IMR-90 (cell line): Measurements from ENCODE around the gene DDOST.

Source experiments
- BHLHE40 ChIP-seq: fragments of 150-350 bp; IDR thresholded peaks from 2 replicates; pipeline ENCODE4 v1.6.1; 2016; ENCODE audit warnings: mild to moderate bottlenecking, low read depth, low read length
- CEBPB ChIP-seq: IDR thresholded peaks from 2 replicates; pipeline ENCODE4 v1.6.1; 2012; ENCODE audit warnings: low read depth, low read length, improper control_type of control experiment
- FOS ChIP-seq: fragments of 150-350 bp; IDR thresholded peaks from 2 replicates; pipeline ENCODE4 v1.6.1; 2016; ENCODE audit warnings: low read depth, low read length
- MXI1 ChIP-seq: IDR thresholded peaks from 2 replicates; pipeline ENCODE4 v1.6.1; 2012; ENCODE audit warnings: low read depth, mild to moderate bottlenecking, low read length, moderate library complexity, borderline replicate concordance
- POLR2A ChIP-seq: IDR thresholded peaks from 2 replicates; pipeline ENCODE4 v1.6.1; 2012; ENCODE audit warnings: mild to moderate bottlenecking, low read depth, low read length
- RAD21 ChIP-seq: IDR thresholded peaks from 2 replicates; pipeline ENCODE4 v1.6.1; 2012; ENCODE audit warnings: low read length, improper control_type of control experiment
- RCOR1 ChIP-seq: IDR thresholded peaks from 2 replicates; pipeline ENCODE4 v1.6.1; 2012; ENCODE audit warnings: mild to moderate bottlenecking, low read length, improper control_type of control experiment; ENCODE audit not compliant: insufficient replicate concordance
- RFX5 ChIP-seq: IDR thresholded peaks from 2 replicates; pipeline ENCODE4 v1.8.0; 2012; ENCODE audit warnings: low read depth, mild to moderate bottlenecking, low read length, moderate library complexity
- SMC3 ChIP-seq: fragments of 150-350 bp; IDR thresholded peaks from 2 replicates; pipeline ENCODE4 v1.6.1; 2016; ENCODE audit warnings: low read depth, mild to moderate bottlenecking, antibody characterized with exemption, low read length, moderate library complexity
- TF ChIP-seq, protein P1 (sequence below): conservative IDR thresholded peaks from 2 replicates; pipeline ENCODE4 v1.5.1; 2012; ENCODE audit warnings: mild to moderate bottlenecking, low read depth, low read length, improper control_type of control experiment
- TF ChIP-seq, protein P2 (sequence below): fragments of 150-350 bp; IDR thresholded peaks from 2 replicates; pipeline ENCODE4 v1.6.1; 2016; ENCODE audit warnings: low read depth, mild to moderate bottlenecking, low read length, moderate library complexity, borderline replicate concordance
- TF ChIP-seq, protein P3 (sequence below): fragments of 150-350 bp; IDR thresholded peaks from 2 replicates; pipeline ENCODE4 v1.6.1; 2017; ENCODE audit warnings: mild to moderate bottlenecking, antibody characterized with exemption, low read length, low read depth

DNA sequence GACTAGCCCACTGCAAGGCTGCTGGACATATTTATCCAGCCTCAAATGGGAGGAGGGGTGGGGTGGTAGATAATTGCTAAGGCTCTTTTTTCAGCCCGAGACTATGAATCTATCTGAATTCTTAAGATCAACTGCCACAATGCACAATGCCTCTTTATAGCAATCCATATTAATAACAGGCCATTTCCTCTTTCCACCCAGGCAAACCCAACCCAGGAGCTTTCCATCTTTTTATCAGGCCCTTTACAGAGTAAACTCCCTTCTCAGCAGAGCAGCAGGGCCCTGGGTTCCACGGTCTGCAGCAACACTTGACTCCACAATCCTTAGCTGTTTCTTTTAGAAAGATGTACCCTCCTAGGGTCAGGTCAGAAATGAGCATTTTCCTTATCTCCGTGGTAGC, 806 bp downstream of the DDOST start:
- TF ChIP-seq, protein P1, sequence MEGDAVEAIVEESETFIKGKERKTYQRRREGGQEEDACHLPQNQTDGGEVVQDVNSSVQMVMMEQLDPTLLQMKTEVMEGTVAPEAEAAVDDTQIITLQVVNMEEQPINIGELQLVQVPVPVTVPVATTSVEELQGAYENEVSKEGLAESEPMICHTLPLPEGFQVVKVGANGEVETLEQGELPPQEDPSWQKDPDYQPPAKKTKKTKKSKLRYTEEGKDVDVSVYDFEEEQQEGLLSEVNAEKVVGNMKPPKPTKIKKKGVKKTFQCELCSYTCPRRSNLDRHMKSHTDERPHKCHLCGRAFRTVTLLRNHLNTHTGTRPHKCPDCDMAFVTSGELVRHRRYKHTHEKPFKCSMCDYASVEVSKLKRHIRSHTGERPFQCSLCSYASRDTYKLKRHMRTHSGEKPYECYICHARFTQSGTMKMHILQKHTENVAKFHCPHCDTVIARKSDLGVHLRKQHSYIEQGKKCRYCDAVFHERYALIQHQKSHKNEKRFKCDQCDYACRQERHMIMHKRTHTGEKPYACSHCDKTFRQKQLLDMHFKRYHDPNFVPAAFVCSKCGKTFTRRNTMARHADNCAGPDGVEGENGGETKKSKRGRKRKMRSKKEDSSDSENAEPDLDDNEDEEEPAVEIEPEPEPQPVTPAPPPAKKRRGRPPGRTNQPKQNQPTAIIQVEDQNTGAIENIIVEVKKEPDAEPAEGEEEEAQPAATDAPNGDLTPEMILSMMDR: no peak
- no peak for TF ChIP-seq POLR2A
- no peak for TF ChIP-seq RAD21
- no peak for TF ChIP-seq BHLHE40
- no peak for TF ChIP-seq RCOR1
- no peak for TF ChIP-seq MXI1
- TF ChIP-seq, protein P2, sequence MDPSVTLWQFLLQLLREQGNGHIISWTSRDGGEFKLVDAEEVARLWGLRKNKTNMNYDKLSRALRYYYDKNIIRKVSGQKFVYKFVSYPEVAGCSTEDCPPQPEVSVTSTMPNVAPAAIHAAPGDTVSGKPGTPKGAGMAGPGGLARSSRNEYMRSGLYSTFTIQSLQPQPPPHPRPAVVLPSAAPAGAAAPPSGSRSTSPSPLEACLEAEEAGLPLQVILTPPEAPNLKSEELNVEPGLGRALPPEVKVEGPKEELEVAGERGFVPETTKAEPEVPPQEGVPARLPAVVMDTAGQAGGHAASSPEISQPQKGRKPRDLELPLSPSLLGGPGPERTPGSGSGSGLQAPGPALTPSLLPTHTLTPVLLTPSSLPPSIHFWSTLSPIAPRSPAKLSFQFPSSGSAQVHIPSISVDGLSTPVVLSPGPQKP: no peak
- no peak for TF ChIP-seq RFX5
- TF ChIP-seq FOS: no peak
- TF ChIP-seq, protein P3, sequence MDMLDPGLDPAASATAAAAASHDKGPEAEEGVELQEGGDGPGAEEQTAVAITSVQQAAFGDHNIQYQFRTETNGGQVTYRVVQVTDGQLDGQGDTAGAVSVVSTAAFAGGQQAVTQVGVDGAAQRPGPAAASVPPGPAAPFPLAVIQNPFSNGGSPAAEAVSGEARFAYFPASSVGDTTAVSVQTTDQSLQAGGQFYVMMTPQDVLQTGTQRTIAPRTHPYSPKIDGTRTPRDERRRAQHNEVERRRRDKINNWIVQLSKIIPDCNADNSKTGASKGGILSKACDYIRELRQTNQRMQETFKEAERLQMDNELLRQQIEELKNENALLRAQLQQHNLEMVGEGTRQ: no peak
- TF ChIP-seq CEBPB: no peak
- no peak for TF ChIP-seq SMC3
